NCI-H2029 (cell line): ENCODE results near the gene ERC1.

Experiments
- DNase-seq: peaks from one replicate; lab custom pipeline; 2025; lab: John Stamatoyannopoulos, UW

Gene ERC1

GRCh38 chr12:1439687-1440086 is 448.7 kb downstream of the ERC1 start:
- DNase-seq = no peak

- DNase-seq = no peak
Observed at GRCh38 chr12:1443421-1444141, 452.6 kb downstream of the ERC1 start.

- no peak for DNase-seq
Observed at GRCh38 chr12:1444142-1444516, 453.1 kb downstream of the ERC1 start.

GRCh38 chr12:1445807-1446206 is 454.8 kb downstream of the ERC1 start:
- DNase-seq = no peak

- DNase-seq = no peak
Observed at GRCh38 chr12:1448336-1448735, 457.3 kb downstream of the ERC1 start.

GRCh38 chr12:1453810-1454209 is 462.8 kb downstream of the ERC1 start:
- DNase-seq = no peak

GRCh38 chr12:1456885-1457284 is 465.9 kb downstream of the ERC1 start:
- no peak for DNase-seq

GRCh38 chr12:1457901-1458300 is 466.9 kb downstream of the ERC1 start:
- DNase-seq = no peak

GRCh38 chr12:1459339-1459738 is 468.3 kb downstream of the ERC1 start:
- DNase-seq = no peak

- DNase-seq = no peak
Observed at GRCh38 chr12:1463073-1463905, 472.3 kb downstream of the ERC1 start.

GRCh38 chr12:1464925-1465324 is 473.9 kb downstream of the ERC1 start:
- no peak for DNase-seq

- no peak for DNase-seq
Observed at GRCh38 chr12:1465990-1466389, 475.0 kb downstream of the ERC1 start.

- no peak for DNase-seq
Observed at GRCh38 chr12:1466481-1467154, 475.6 kb downstream of the ERC1 start.

- DNase-seq = no peak
Observed at GRCh38 chr12:1467710-1468109, 476.7 kb downstream of the ERC1 start.

- DNase-seq = no peak
Observed at GRCh38 chr12:1469070-1469469, 478.0 kb downstream of the ERC1 start.

GRCh38 chr12:1470051-1470450 is 479.0 kb downstream of the ERC1 start:
- no peak for DNase-seq

GRCh38 chr12:1471224-1471623 is 480.2 kb downstream of the ERC1 start:
- no peak for DNase-seq

GRCh38 chr12:1473418-1473817 is 482.4 kb downstream of the ERC1 start:
- DNase-seq = no peak

GRCh38 chr12:1474041-1474573 is 483.1 kb downstream of the ERC1 start:
- no peak for DNase-seq

- DNase-seq = no peak
Observed at GRCh38 chr12:1474574-1475153, 483.6 kb downstream of the ERC1 start.

- DNase-seq = no peak
Observed at GRCh38 chr12:1479645-1480044, 488.6 kb downstream of the ERC1 start.

GRCh38 chr12:1481326-1481725 is 490.3 kb downstream of the ERC1 start:
- DNase-seq = no peak
